ENCODE measurements around the gene RPS6KA2.

RPS6KA2 gene

DNA sequence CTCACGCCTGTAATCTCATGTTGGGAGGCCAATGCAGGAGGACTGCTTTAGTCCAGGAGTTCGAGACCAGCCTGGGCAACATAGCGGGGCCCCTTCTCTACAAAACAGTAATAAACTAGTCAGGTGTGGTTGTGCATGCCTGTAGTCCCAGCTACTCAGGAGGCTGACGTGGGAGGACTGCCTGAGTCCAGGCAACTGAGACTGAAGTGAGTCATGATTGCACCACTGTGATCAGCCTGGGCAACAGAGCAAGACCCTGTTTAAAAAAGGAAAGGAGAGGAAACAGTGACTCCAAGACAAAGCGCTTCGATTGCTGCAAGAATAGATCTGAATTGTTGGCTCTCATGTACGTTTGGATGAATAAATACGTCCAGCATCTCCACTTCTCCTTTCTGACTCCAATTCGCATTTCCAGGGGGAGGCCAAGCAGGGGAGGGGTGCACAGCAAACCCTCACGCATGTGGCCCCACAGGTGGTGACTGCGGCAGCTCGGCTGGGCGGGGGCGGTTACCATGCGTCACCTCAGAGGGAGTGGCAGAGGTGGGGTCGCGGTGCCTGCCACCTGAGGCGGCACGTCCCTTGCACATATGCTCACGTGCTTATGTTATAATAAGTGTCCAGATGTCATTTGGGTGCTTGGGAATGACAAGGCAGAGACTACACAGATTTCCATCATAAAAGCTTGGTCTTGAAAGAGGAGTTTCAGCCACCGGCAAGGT lies 149.2 kb downstream of the RPS6KA2 start:
- Mint-ChIP-seq H3K9me3 (no peaks in the 10 kb centered on the region), H3K4me3 (no peak overlapping the region), H3K4me1 (ENCODE audit: low read depth) (no peaks in the 10 kb centered on the region), H3K27ac (no peak overlapping the region), H3K27me3 (ENCODE audit: low read depth) (no peaks in the 10 kb centered on the region), H3K36me3 (ENCODE audit: low read depth) (no peaks in the 10 kb centered on the region)
- no peak for DNase-seq (ENCODE audit: low spot score)

- Mint-ChIP-seq H3K27me3 (ENCODE audit: low read depth) (no peaks in the 10 kb centered on the region), H3K4me1 (ENCODE audit: low read depth) (no peaks in the 10 kb centered on the region), H3K4me3 (no peak overlapping the region), H3K36me3 (ENCODE audit: low read depth) (no peaks in the 10 kb centered on the region), H3K9me3 (no peaks in the 10 kb centered on the region), H3K27ac (no peak overlapping the region)
- no peak for DNase-seq (ENCODE audit: low spot score)
These were observed 150.3 kb downstream of the RPS6KA2 start for GRCh38 chr6:166476634-166477215.

GRCh38 chr6:166476061-166476591 lies 150.9 kb downstream of the RPS6KA2 start:
- H3K27ac Mint-ChIP-seq, result no peak overlapping the region
- DNase-seq (ENCODE audit: low spot score), result no peak
- no peak overlapping the region for H3K4me3 Mint-ChIP-seq
- no peaks in the 10 kb centered on the region for H3K27me3 Mint-ChIP-seq (ENCODE audit: low read depth)
- no peaks in the 10 kb centered on the region for H3K9me3 Mint-ChIP-seq
- H3K36me3 Mint-ChIP-seq (ENCODE audit: low read depth), result no peaks in the 10 kb centered on the region
- no peaks in the 10 kb centered on the region for H3K4me1 Mint-ChIP-seq (ENCODE audit: low read depth)

DNA sequence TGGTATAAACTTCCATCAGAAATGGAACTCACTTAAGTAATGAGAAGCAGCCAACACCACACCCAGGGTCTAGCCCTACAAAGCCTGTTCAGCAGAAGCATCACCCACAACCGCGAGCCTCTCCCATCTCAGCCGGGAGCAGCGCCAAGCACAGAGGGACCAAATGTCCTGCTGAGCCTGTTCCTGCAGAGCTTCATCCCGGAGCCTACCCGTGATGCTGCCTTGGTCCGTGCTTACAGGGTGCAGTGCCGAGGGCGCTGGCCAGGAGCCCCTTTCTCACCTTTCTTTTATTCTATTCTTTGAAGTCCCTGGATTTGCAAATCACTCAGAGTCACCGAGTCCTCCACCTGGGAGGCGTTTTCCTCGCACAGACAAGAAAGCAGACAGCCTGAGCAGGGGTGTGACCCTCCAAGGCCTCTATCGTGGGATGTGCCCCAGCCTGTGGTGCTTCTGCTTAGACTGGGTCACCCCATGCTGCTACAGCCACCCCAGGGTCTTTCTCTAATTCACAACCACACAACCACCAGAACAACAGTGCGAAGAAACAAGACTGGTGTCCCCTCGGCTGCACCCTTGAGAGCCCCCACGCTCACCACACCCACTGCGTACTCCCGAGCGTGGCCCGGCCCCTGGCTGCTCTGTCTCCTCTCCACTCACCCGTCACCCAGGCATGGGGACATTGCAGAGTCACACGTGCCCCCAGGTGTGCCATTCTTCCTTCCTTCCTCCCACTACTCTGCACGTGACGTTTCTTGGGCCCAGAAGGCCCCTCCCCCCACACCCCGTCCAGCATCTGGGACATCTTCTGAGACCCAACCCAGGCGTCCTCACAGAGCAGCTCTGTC lies 152.1 kb downstream of the RPS6KA2 start:
- Mint-ChIP-seq H3K27me3 (ENCODE audit: low read depth) (no peaks in the 10 kb centered on the region), H3K4me3 (no peak overlapping the region), H3K27ac (no peak overlapping the region), H3K4me1 (ENCODE audit: low read depth) (no peaks in the 10 kb centered on the region), H3K36me3 (ENCODE audit: low read depth) (no peaks in the 10 kb centered on the region), H3K9me3 (no peaks in the 10 kb centered on the region)
- no peak for DNase-seq (ENCODE audit: low spot score)

DNA sequence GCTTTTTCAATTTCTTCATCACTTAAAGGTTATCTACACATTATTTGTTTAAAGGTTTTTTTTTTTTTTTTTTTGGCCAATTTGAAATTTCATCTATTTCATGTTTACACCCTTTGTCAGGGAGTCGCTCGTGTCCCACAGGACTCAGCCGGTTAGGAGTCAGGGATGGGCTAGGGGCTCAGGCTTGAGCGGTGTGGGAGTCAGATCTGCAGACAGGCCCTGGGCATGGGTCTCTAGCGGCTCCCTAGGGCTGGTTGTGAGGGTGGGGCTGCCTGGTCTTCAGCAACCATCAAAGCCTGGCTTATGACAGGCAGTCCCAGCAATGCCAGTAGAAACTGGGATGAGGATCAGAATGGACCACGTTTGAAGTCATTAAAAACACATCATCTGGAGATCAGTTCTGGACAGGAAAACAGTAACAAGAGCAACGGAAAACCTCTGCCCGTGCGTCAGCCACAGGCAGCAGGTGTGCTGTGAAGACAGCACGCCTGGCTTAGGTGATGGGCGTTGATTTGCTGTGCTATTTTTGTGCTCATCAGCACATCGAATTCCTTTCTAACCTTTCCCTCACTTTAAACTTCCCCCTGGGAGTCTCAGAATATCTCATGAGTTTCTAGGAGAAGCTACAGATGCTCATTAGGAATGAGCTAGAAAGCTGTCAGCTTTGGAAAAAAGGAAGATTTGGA lies 153.0 kb downstream of the RPS6KA2 start:
- Mint-ChIP-seq H3K27ac (no peak overlapping the region), H3K36me3 (ENCODE audit: low read depth) (no peaks in the 10 kb centered on the region), H3K9me3 (no peaks in the 10 kb centered on the region), H3K4me3 (no peak overlapping the region), H3K4me1 (ENCODE audit: low read depth) (no peaks in the 10 kb centered on the region), H3K27me3 (ENCODE audit: low read depth) (no peaks in the 10 kb centered on the region)
- no peak for DNase-seq (ENCODE audit: low spot score)

GRCh38 chr6:166472636-166473035 lies 154.4 kb downstream of the RPS6KA2 start:
- Mint-ChIP-seq H3K4me1 (ENCODE audit: low read depth) (no peaks in the 10 kb centered on the region), H3K36me3 (ENCODE audit: low read depth) (no peaks in the 10 kb centered on the region), H3K4me3 (no peak overlapping the region), H3K27me3 (ENCODE audit: low read depth) (no peaks in the 10 kb centered on the region), H3K27ac (no peak overlapping the region), H3K9me3 (no peaks in the 10 kb centered on the region)
- no peak for DNase-seq (ENCODE audit: low spot score)

- Mint-ChIP-seq H3K27ac (no peak overlapping the region), H3K27me3 (ENCODE audit: low read depth) (no peaks in the 10 kb centered on the region), H3K9me3 (no peaks in the 10 kb centered on the region), H3K4me3 (no peak overlapping the region), H3K4me1 (ENCODE audit: low read depth) (no peaks in the 10 kb centered on the region), H3K36me3 (ENCODE audit: low read depth) (no peaks in the 10 kb centered on the region)
- DNase-seq (ENCODE audit: low spot score), result no peak
These were observed 155.2 kb downstream of the RPS6KA2 start for GRCh38 chr6:166471797-166472260.

GRCh38 chr6:166470863-166471410 lies 156.1 kb downstream of the RPS6KA2 start:
- no peaks in the 10 kb centered on the region for H3K4me1 Mint-ChIP-seq (ENCODE audit: low read depth)
- no peak overlapping the region for H3K4me3 Mint-ChIP-seq
- H3K36me3 Mint-ChIP-seq (ENCODE audit: low read depth), result no peaks in the 10 kb centered on the region
- no peaks in the 10 kb centered on the region for H3K9me3 Mint-ChIP-seq
- H3K27ac Mint-ChIP-seq, result no peak overlapping the region
- no peaks in the 10 kb centered on the region for H3K27me3 Mint-ChIP-seq (ENCODE audit: low read depth)
- DNase-seq (ENCODE audit: low spot score), result no peak

GRCh38 chr6:166470029-166470862 lies 156.8 kb downstream of the RPS6KA2 start:
- no peaks in the 10 kb centered on the region for H3K4me1 Mint-ChIP-seq (ENCODE audit: low read depth)
- H3K27ac Mint-ChIP-seq, result no peak overlapping the region
- no peak overlapping the region for H3K4me3 Mint-ChIP-seq
- no peak for DNase-seq (ENCODE audit: low spot score)
- H3K27me3 Mint-ChIP-seq (ENCODE audit: low read depth), result no peaks in the 10 kb centered on the region
- H3K36me3 Mint-ChIP-seq (ENCODE audit: low read depth), result no peaks in the 10 kb centered on the region
- H3K9me3 Mint-ChIP-seq, result no peaks in the 10 kb centered on the region

GRCh38 chr6:166469426-166469961 lies 157.6 kb downstream of the RPS6KA2 start:
- no peak overlapping the region for H3K27ac Mint-ChIP-seq
- no peaks in the 10 kb centered on the region for H3K9me3 Mint-ChIP-seq
- no peaks in the 10 kb centered on the region for H3K36me3 Mint-ChIP-seq (ENCODE audit: low read depth)
- H3K27me3 Mint-ChIP-seq (ENCODE audit: low read depth), result no peaks in the 10 kb centered on the region
- no peak overlapping the region for H3K4me3 Mint-ChIP-seq
- no peak for DNase-seq (ENCODE audit: low spot score)
- H3K4me1 Mint-ChIP-seq (ENCODE audit: low read depth), result no peaks in the 10 kb centered on the region

GRCh38 chr6:166467436-166468000 lies 159.5 kb downstream of the RPS6KA2 start:
- Mint-ChIP-seq H3K9me3 (no peaks in the 10 kb centered on the region), H3K27me3 (ENCODE audit: low read depth) (no peaks in the 10 kb centered on the region), H3K4me1 (ENCODE audit: low read depth) (no peaks in the 10 kb centered on the region), H3K27ac (no peak overlapping the region), H3K4me3 (no peak overlapping the region), H3K36me3 (ENCODE audit: low read depth) (no peaks in the 10 kb centered on the region)
- DNase-seq (ENCODE audit: low spot score), result no peak
